HepG2 (cell line): Measurements from ENCODE around the gene RPL37A. TPM values are rescaled to one million over a fixed set of nuclear protein-coding genes. Genes with fewer than 3 reads are reported as not detected.

ENCODE experiments used
- ATAC-seq: fragments of 200-7000 bp; cut with Tn5 transposase; 3 replicates; pipeline ENCODE4 v1.9.1; 2020; ENCODE audit warnings: mild to moderate bottlenecking, moderate library complexity
- BruUV-seq: library from RNA; stranded (reverse); fragments of 400-500 nt; replicated peaks from 2 replicates; lab custom pipeline; 2021; lab: Mats Ljungman, UMichigan
- CTCF ChIA-PET: fragments of 300-600 bp; formaldehyde crosslinking; extraction: SDS; loops from one replicate; lab custom pipeline; 2021; ENCODE audit warnings: low total read pairs, inconsistent platforms, low intra/inter-chr PET ratio; lab: Yijun Ruan, JAX
- POLR2A ChIA-PET: fragments of 350-600 bp; sonication (Branson Sonifier 250); formaldehyde crosslinking; loops from one replicate; lab custom pipeline; 2020; ENCODE audit warnings: antibody characterized with exemption, inconsistent platforms; lab: Yijun Ruan, JAX
- DNase-seq: peaks from one replicate; pipeline ENCODE4 v3.0.0-alpha.2; 2015; ENCODE audit warnings: low spot score
- FAIRE-seq: peaks from 3 replicates; lab custom pipeline; 2011; peaks lifted over from hg19 to GRCh38; lab: Jason Lieb, UNC
- H2AFZ ChIP-seq: one replicate; pipeline ENCODE4 v1.6.1; 2011; ENCODE audit warnings: low read length, inconsistent platforms
- H3K27ac ChIP-seq: fragments of 300-600 bp; 3 replicates; pipeline ENCODE4 v1.8.0; 2011; ENCODE audit warnings: mixed run types, mild to moderate bottlenecking, mixed read lengths, low read length, inconsistent platforms; ENCODE audit not compliant: insufficient read depth; ENCODE audit errors: extremely low read length
- H3K27me3 ChIP-seq, 2 experiments: fragments of 200-600 bp in 1 of 2; 2 replicates in 1 of 2; 3 replicates in 1 of 2; pipeline versions ENCODE4 v1.6.0 to v1.8.0; 2011; ENCODE audit warnings: low read length in 2 of 2, mild to moderate bottlenecking in 2 of 2, moderate library complexity in 2 of 2, inconsistent platforms in 1 of 2; ENCODE audit not compliant: insufficient read depth in 2 of 2, control insufficient read depth in 1 of 2
- H3K36me3 ChIP-seq, 2 experiments: fragments of 200-600 bp in 1 of 2; replicated peaks in 1 of 2; 2 replicates in 1 of 2; 3 replicates in 1 of 2; pipeline versions ENCODE4 v1.5.1 to v1.8.0; 2011; ENCODE audit warnings: low read length in 2 of 2, inconsistent platforms in 1 of 2; ENCODE audit not compliant: insufficient read depth in 2 of 2, control insufficient read depth in 1 of 2
- H3K4me1 ChIP-seq: 2 replicates; pipeline ENCODE4 v1.5.1; 2012; ENCODE audit warnings: low read length, inconsistent platforms; ENCODE audit not compliant: insufficient read depth
- H3K4me2 ChIP-seq: 2 replicates; pipeline ENCODE4 v1.6.0; 2011; ENCODE audit warnings: low read depth, low read length, inconsistent platforms
- H3K4me3 ChIP-seq, 3 experiments: fragments of 200-600 bp in 1 of 3; sonication (generic), shearing (Covaris generic) in 1 of 3; replicated peaks in 1 of 3; 2 replicates each; pipeline ENCODE4 v1.5.1; 2011 to 2016; ENCODE audit warnings: low read length in 3 of 3, inconsistent platforms in 2 of 3, low read depth in 2 of 3, mild to moderate bottlenecking in 2 of 3, control low read depth in 1 of 3, mixed read lengths in 1 of 3; ENCODE audit not compliant: insufficient read depth in 1 of 3
- H3K79me2 ChIP-seq: one replicate; pipeline ENCODE4 v1.6.1; 2011; ENCODE audit warnings: low read length, inconsistent platforms; ENCODE audit not compliant: insufficient read depth
- H3K9ac ChIP-seq: 2 replicates; pipeline ENCODE4 v1.6.0; 2011; ENCODE audit warnings: mild to moderate bottlenecking, low read depth, low read length, inconsistent platforms; ENCODE audit not compliant: insufficient read depth
- H3K9me3 ChIP-seq: 2 replicates; pipeline ENCODE4 v1.5.1; 2012; ENCODE audit warnings: mild to moderate bottlenecking, low read length
- H4K20me1 ChIP-seq: 2 replicates; pipeline ENCODE4 v1.6.0; 2011; ENCODE audit warnings: inconsistent platforms, mild to moderate bottlenecking, low read length, moderate library complexity; ENCODE audit not compliant: insufficient read depth
- ATF6 ChIP-seq: sonication (generic); formaldehyde crosslinking; conservative IDR thresholded peaks from 2 replicates; pipeline ENCODE4 v1.4.0; 2020; ENCODE audit warnings: missing genetic modification reagents
- ATF7 ChIP-seq, 2 experiments: fragments of 450-650 bp in 1 of 2; sonication (generic) in 1 of 2; formaldehyde crosslinking in 1 of 2; IDR thresholded peaks; 2 replicates each; pipeline versions ENCODE4 v1.4.0 to v1.6.1; 2016 to 2020; ENCODE audit warnings: antibody characterized with exemption in 1 of 2, mild to moderate bottlenecking in 1 of 2, missing genetic modification reagents in 1 of 2
- CEBPB ChIP-seq: IDR thresholded peaks from 2 replicates; pipeline ENCODE4 v1.6.1; 2011; ENCODE audit warnings: low read depth, low read length, improper control_type of control experiment, borderline replicate concordance
- PCBP1 ChIP-seq: fragments of 200-400 bp; formaldehyde crosslinking; IDR thresholded peaks from 2 replicates; pipeline ENCODE4 v1.6.1; 2017; ENCODE audit warnings: mild to moderate bottlenecking, low read depth, low read length, borderline replicate concordance
- RBM22 ChIP-seq: fragments of 200-400 bp; formaldehyde crosslinking; optimal IDR thresholded peaks from 2 replicates; pipeline ENCODE3; 2017; ENCODE audit warnings: mild to moderate bottlenecking, low read length, moderate library complexity
- SIX1 ChIP-seq: sonication (generic); formaldehyde crosslinking; IDR thresholded peaks from 2 replicates; pipeline ENCODE4 v1.4.0; 2020; ENCODE audit warnings: missing genetic modification reagents, borderline replicate concordance
- ZNF3 ChIP-seq: IDR thresholded peaks from 2 replicates; pipeline ENCODE4 v1.7.0; 2017; ENCODE audit warnings: inconsistent platforms
- ZNF414 ChIP-seq: sonication (generic); formaldehyde crosslinking; IDR thresholded peaks from 2 replicates; pipeline ENCODE4 v1.5.0; 2020; ENCODE audit warnings: missing genetic modification reagents
- ZNF615 ChIP-seq: sonication (generic); formaldehyde crosslinking; IDR thresholded peaks from 2 replicates; pipeline ENCODE4 v1.5.0; 2020; ENCODE audit warnings: mild to moderate bottlenecking, missing genetic modification reagents, borderline replicate concordance
- WGBS: methylation state at CpG from one replicate; pipeline ENCODE4 v1.1.6; 2017; ENCODE audit warnings: low lambda C conversion rate; 5-methylcytosine and 5-hydroxymethylcytosine counted together
- in situ Hi-C: cut with HindIII; loops from 2 replicates; pipeline ENCODE4 v1.10.0; 2017; ENCODE audit warnings: low pct_unique_long_range_greater_than_20kb; ENCODE audit not compliant: extremely low pct_ligation_motif_present
- intact Hi-C: fragments of 100-400 bp; cut with micrococcal nuclease; formaldehyde crosslinking; loops from one replicate; pipeline ENCODE4 v1.10.0; 2022; ENCODE audit not compliant: unreplicated experiment
- polyA plus RNA-seq, 8 experiments: library from polyadenylated mRNA; depleted of rRNA in 3 of 8; stranded (reverse) in 7 of 8; unstranded in 1 of 8; fragments of >200 nt; fragmentation: Illumina TruSeq in 4 of 8; extraction: Trizol in 4 of 8; gene quantifications; 2 replicates each; pipeline versions ENCODE4 v1.2.1 to v1.2.3, GENCODE V29; 2011 to 2016; ENCODE audit warnings: low read depth in 4 of 8, missing spikeins in 1 of 8, mixed read lengths in 1 of 8; ENCODE audit not compliant: insufficient read depth in 1 of 8
- total RNA-seq, 5 experiments: library from RNA; depleted of rRNA; stranded (reverse); fragments of >200 nt; fragmentation: Illumina TruSeq; extraction: Trizol; gene quantifications; 2 replicates each; pipeline ENCODE4 v1.2.3, GENCODE V29; 2016; ENCODE audit warnings: low read depth in 1 of 5
- TF ChIP-seq, protein P1 (sequence below): sonication (generic); formaldehyde crosslinking; IDR thresholded peaks from 2 replicates; pipeline ENCODE4 v1.8.0; 2022; ENCODE audit warnings: mild to moderate bottlenecking, missing genetic modification reagents, moderate library complexity
- TF ChIP-seq, protein P2 (sequence below): sonication (generic); formaldehyde crosslinking; IDR thresholded peaks from 2 replicates; pipeline ENCODE4; 2020; ENCODE audit warnings: missing genetic modification reagents, mild to moderate bottlenecking, borderline replicate concordance
- TF ChIP-seq, protein P3 (sequence below): IDR thresholded peaks from 2 replicates; pipeline ENCODE4 v1.6.1; 2012; ENCODE audit warnings: inconsistent platforms
- TF ChIP-seq, protein P4 (sequence below): sonication (generic); formaldehyde crosslinking; IDR thresholded peaks from 2 replicates; pipeline ENCODE4 v1.4.0; 2020; ENCODE audit warnings: mild to moderate bottlenecking, missing genetic modification reagents

The RPL37A gene
- total and polyA plus RNA-seq, 2 of the 13 experiments (the other 11 are each of a cell fraction or from before 2014, with no cell fraction given), result 6,902 to 7,910 TPM

- TF ChIP-seq, protein P1, sequence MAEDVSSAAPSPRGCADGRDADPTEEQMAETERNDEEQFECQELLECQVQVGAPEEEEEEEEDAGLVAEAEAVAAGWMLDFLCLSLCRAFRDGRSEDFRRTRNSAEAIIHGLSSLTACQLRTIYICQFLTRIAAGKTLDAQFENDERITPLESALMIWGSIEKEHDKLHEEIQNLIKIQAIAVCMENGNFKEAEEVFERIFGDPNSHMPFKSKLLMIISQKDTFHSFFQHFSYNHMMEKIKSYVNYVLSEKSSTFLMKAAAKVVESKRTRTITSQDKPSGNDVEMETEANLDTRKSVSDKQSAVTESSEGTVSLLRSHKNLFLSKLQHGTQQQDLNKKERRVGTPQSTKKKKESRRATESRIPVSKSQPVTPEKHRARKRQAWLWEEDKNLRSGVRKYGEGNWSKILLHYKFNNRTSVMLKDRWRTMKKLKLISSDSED (CRISPR knock-in tag), result no peak
- TF ChIP-seq, protein P2, sequence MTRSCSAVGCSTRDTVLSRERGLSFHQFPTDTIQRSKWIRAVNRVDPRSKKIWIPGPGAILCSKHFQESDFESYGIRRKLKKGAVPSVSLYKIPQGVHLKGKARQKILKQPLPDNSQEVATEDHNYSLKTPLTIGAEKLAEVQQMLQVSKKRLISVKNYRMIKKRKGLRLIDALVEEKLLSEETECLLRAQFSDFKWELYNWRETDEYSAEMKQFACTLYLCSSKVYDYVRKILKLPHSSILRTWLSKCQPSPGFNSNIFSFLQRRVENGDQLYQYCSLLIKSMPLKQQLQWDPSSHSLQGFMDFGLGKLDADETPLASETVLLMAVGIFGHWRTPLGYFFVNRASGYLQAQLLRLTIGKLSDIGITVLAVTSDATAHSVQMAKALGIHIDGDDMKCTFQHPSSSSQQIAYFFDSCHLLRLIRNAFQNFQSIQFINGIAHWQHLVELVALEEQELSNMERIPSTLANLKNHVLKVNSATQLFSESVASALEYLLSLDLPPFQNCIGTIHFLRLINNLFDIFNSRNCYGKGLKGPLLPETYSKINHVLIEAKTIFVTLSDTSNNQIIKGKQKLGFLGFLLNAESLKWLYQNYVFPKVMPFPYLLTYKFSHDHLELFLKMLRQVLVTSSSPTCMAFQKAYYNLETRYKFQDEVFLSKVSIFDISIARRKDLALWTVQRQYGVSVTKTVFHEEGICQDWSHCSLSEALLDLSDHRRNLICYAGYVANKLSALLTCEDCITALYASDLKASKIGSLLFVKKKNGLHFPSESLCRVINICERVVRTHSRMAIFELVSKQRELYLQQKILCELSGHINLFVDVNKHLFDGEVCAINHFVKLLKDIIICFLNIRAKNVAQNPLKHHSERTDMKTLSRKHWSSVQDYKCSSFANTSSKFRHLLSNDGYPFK (CRISPR knock-in tag), result no peak
- TF ChIP-seq ZNF3 (CRISPR knock-in tag) (no peak), SIX1 (no peak)
- TF ChIP-seq, protein P3, sequence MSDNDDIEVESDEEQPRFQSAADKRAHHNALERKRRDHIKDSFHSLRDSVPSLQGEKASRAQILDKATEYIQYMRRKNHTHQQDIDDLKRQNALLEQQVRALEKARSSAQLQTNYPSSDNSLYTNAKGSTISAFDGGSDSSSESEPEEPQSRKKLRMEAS, result no peak
These were observed 47.9 kb upstream of the RPL37A start (continued) for GRCh38 chr2:216450784-216451183.

- no peaks in the 10 kb centered on the region for H3K79me2 ChIP-seq
- no peaks in the 10 kb centered on the region for H3K9me3 ChIP-seq
- H3K4me1 ChIP-seq, result no peaks in the 10 kb centered on the region
- peaks cover 12 to 37% of the 10 kb centered on the region in 2 experiments for H3K36me3 ChIP-seq
- FAIRE-seq, result no peak
- WGBS, result 97% methylated on average over 4 of the region's 4 CpGs
- H3K27ac ChIP-seq, result no peak overlapping the region
- no peaks in the 10 kb centered on the region for H4K20me1 ChIP-seq
- POLR2A ChIA-PET, result no interaction called here
- DNase-seq, result no peak
- no peaks in the 10 kb centered on the region for H3K27me3 ChIP-seq
- no peak for TF ChIP-seq PCBP1
- TF ChIP-seq CEBPB, result peak; percentile 68
- TF ChIP-seq, protein P4, sequence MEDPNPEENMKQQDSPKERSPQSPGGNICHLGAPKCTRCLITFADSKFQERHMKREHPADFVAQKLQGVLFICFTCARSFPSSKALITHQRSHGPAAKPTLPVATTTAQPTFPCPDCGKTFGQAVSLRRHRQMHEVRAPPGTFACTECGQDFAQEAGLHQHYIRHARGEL (CRISPR knock-in tag), result no peak
- TF ChIP-seq ATF7 (IDR thresholded peaks at IDR 0.05), result no peak
- TF ChIP-seq ATF7 (CRISPR knock-in tag; IDR thresholded peaks at IDR 0.05), result no peak
- no peak for TF ChIP-seq ATF6 (CRISPR knock-in tag)
- TF ChIP-seq ZNF414, result no peak
- no peak for TF ChIP-seq RBM22
- no peak for TF ChIP-seq ZNF615 (CRISPR knock-in tag)
- H3K4me3 ChIP-seq, result no peak overlapping the region
- no peak overlapping the region for H3K4me2 ChIP-seq
- intact Hi-C loops, result no loop called here
- BruUV-seq, result no TSS peak
- H3K9ac ChIP-seq, result no peak overlapping the region
- CTCF ChIA-PET, result no interaction called here
- no peak overlapping the region for H2AFZ ChIP-seq
- no peak for ATAC-seq
- in situ Hi-C loops, result no loop called here
These were observed 44.6 kb upstream of the RPL37A start for GRCh38 chr2:216453955-216454614.
